Sigmoid colon (tissue), 7 donors: ENCODE results near the gene TXNRD2. TPM values are rescaled to one million over a fixed set of nuclear protein-coding genes. Genes with fewer than 3 reads are reported as not detected.

Experiments used
- DNase-seq: peaks from one replicate; pipeline ENCODE4 v3.0.0-alpha.2; 2019
- H3K27ac ChIP-seq, 4 donors: fragments of 200-600 bp; sonication (generic); one replicate each; pipeline ENCODE4 v1.5.1; 2016 to 2019; ENCODE audit warnings: mild to moderate bottlenecking in 1 of 4
- H3K27me3 ChIP-seq, 3 donors: fragments of 200-600 bp; sonication (generic); one replicate each; pipeline ENCODE4 v1.5.1; 2019; ENCODE audit warnings: mild to moderate bottlenecking in 1 of 3
- H3K36me3 ChIP-seq, 4 donors: fragments of 200-600 bp; sonication (generic); one replicate each; pipeline ENCODE4 v1.5.1; 2016 to 2019
- H3K4me1 ChIP-seq, 4 donors: fragments of 200-600 bp; sonication (generic); one replicate each; pipeline ENCODE4 v1.5.1; 2017 to 2019
- H3K4me3 ChIP-seq, 4 donors: fragments of 200-600 bp; sonication (generic); one replicate each; pipeline ENCODE4 v1.5.1; 2017 to 2019; ENCODE audit warnings: mild to moderate bottlenecking in 2 of 4, moderate library complexity in 1 of 4
- H3K9me3 ChIP-seq, 4 donors: fragments of 200-600 bp in 3 of 4; sonication (generic) in 3 of 4; one replicate each; pipeline versions ENCODE4 v1.5.1 to v1.6.1; 2013 to 2019
- CTCF ChIP-seq, 4 experiments: fragments of 450-650 bp in 3 of 4; fragments of 200-600 bp in 1 of 4; IDR thresholded peaks; one replicate each; pipeline ENCODE4 v1.5.1; 2016 to 2019; ENCODE audit warnings: antibody characterized with exemption in 4 of 4, mild to moderate bottlenecking in 3 of 4, moderate library complexity in 2 of 4
- EP300 ChIP-seq, 4 donors: sonication (generic); formaldehyde crosslinking; IDR thresholded peaks; one replicate each; pipeline ENCODE4 v1.6.1; 2017; ENCODE audit warnings: antibody characterized with exemption in 4 of 4
- POLR2A ChIP-seq, 2 donors: fragments of 450-650 bp; IDR thresholded peaks; one replicate each; pipeline ENCODE4 v1.6.1; 2016; ENCODE audit warnings: antibody characterized with exemption in 2 of 2, mild to moderate bottlenecking in 2 of 2, moderate library complexity in 2 of 2
- POLR2AphosphoS5 ChIP-seq, 4 donors: sonication (generic); formaldehyde crosslinking; IDR thresholded peaks; one replicate each; pipeline ENCODE4 v1.6.1; 2017; ENCODE audit warnings: antibody characterized with exemption in 4 of 4
- WGBS, 2 donors: extraction: QIAGEN DNeasy Blood & Tissue Kit; methylation state at CpG; one replicate each; pipeline ENCODE4 v1.1.7; 2013; 5-methylcytosine and 5-hydroxymethylcytosine counted together
- intact Hi-C: fragments of 100-400 bp; cut with DNase I; formaldehyde crosslinking; loops from one replicate; pipeline ENCODE4 v1.15.1; 2023
- polyA plus RNA-seq, 3 donors: library from polyadenylated mRNA; stranded (reverse); fragments of 200-250 nt; gene quantifications; one replicate each; pipeline ENCODE4 v1.2.3, GENCODE V29; 2013
- total RNA-seq, 4 donors: library from RNA; depleted of rRNA; stranded (reverse); fragments of >200 nt; gene quantifications; one replicate each; pipeline ENCODE4 v1.1.0, GENCODE V29; 2016
- donor health status: healthy with polysubstance abuse.
- donor health status: Bipolar disorder and iron deficiency.
- donor health status: healthy.

The TXNRD2 gene
- total and polyA plus RNA-seq, 7 donors = 13.2 to 29.6 (median 18.3) TPM

GRCh38 chr22:19878461-19879245 is 63.0 kb downstream of the TXNRD2 start:
- Histone ChIP-seq H3K27me3 (no peaks in the 10 kb centered on the region), H3K9me3 (no peaks in the 10 kb centered on the region), H3K27ac (no peak overlapping the region), H3K36me3 (peaks cover 0 to 25% (median 9%) of the 10 kb centered on the region in 4 donors), H3K4me3 (no peak overlapping the region), H3K4me1 (peaks cover 0 to 59% (median 41%) of the 10 kb centered on the region in 4 donors)
- intact Hi-C loops = no loop called here
- peak; percentile 56 for DNase-seq
- no peak for TF ChIP-seq POLR2A (IDR thresholded peaks at IDR 0.05)
- WGBS, 2 donors = 91 to 93% methylated on average over 16 of the region's 16 CpGs

GRCh38 chr22:19877626-19878339 is 63.8 kb downstream of the TXNRD2 start:
- Histone ChIP-seq H3K27ac (no peak overlapping the region), H3K4me3 (no peak overlapping the region), H3K36me3 (peaks cover 0 to 25% (median 7%) of the 10 kb centered on the region in 4 donors), H3K27me3 (no peaks in the 10 kb centered on the region), H3K4me1 (peaks cover 0 to 62% (median 44%) of the 10 kb centered on the region in 4 donors), H3K9me3 (no peaks in the 10 kb centered on the region)
- DNase-seq = peak; percentile 56
- no peak for TF ChIP-seq CTCF (IDR thresholded peaks at IDR 0.05)
- TF ChIP-seq POLR2AphosphoS5 (IDR thresholded peaks at IDR 0.05) = no peak
- no peak for TF ChIP-seq POLR2A (IDR thresholded peaks at IDR 0.05)
- no peak for TF ChIP-seq EP300 (IDR thresholded peaks at IDR 0.05)
- WGBS, 2 donors = 91% methylated on average over 20 of the region's 20 CpGs
- intact Hi-C loops = no loop called here

- Histone ChIP-seq H3K4me3 (no peak overlapping the region), H3K36me3 (peaks cover 0 to 25% (median 6%) of the 10 kb centered on the region in 4 donors), H3K9me3 (no peaks in the 10 kb centered on the region), H3K27me3 (no peaks in the 10 kb centered on the region), H3K4me1 (peaks cover 0 to 55% (median 40%) of the 10 kb centered on the region in 4 donors), H3K27ac (no peak overlapping the region)
- WGBS, 2 donors = 80 to 91% methylated on average over 18 of the region's 18 CpGs
- peak; percentile 57 for DNase-seq
- TF ChIP-seq POLR2AphosphoS5 (IDR thresholded peaks at IDR 0.05) (no peak), POLR2A (IDR thresholded peaks at IDR 0.05) (no peak), EP300 (IDR thresholded peaks at IDR 0.05) (no peak), CTCF (IDR thresholded peaks at IDR 0.05) (no peak)
- intact Hi-C loops = no loop called here
Measured at GRCh38 chr22:19876941-19877625, 64.5 kb downstream of the TXNRD2 start.

GRCh38 chr22:19876314-19876940 is 65.2 kb downstream of the TXNRD2 start:
- Histone ChIP-seq H3K4me3 (no peak overlapping the region), H3K27ac (no peak overlapping the region), H3K27me3 (no peaks in the 10 kb centered on the region), H3K9me3 (no peaks in the 10 kb centered on the region), H3K36me3 (peaks cover 0 to 25% (median 6%) of the 10 kb centered on the region in 4 donors), H3K4me1 (peaks cover 0 to 48% (median 33%) of the 10 kb centered on the region in 4 donors)
- TF ChIP-seq POLR2A (IDR thresholded peaks at IDR 0.05) = no peak
- TF ChIP-seq CTCF (IDR thresholded peaks at IDR 0.05) = no peak
- TF ChIP-seq POLR2AphosphoS5 (IDR thresholded peaks at IDR 0.05) = no peak
- TF ChIP-seq EP300 (IDR thresholded peaks at IDR 0.05) = no peak
- DNase-seq = peak; percentile 45
- intact Hi-C loops = no loop called here
- WGBS, 2 donors = 37 to 77% methylated on average over 21 of the region's 21 CpGs
